Endodermal cell (in vitro differentiated cells): ENCODE results near the gene PPIP5K2. TPM values are rescaled to one million over a fixed set of nuclear protein-coding genes. Genes with fewer than 3 reads are reported as not detected.
"Not testable (repeated sequence)": the region's sequence is repeated elsewhere in the genome, so short reads cannot be mapped to it uniquely, and the experiment has no call there.

ENCODE experiments used
- DNase-seq: peaks from one replicate; pipeline ENCODE4 v3.0.0-alpha.2; 2017
- H3K27ac ChIP-seq: 2 replicates; pipeline ENCODE4 v1.5.1; 2013; ENCODE audit warnings: mild to moderate bottlenecking, low read depth, low read length, moderate library complexity
- H3K27me3 ChIP-seq: 2 replicates; pipeline ENCODE4 v1.6.1; 2013; ENCODE audit warnings: mild to moderate bottlenecking, low read length, moderate library complexity; ENCODE audit not compliant: insufficient read depth, control insufficient read depth, poor library complexity, severe bottlenecking
- H3K36me3 ChIP-seq: 2 replicates; pipeline ENCODE4 v1.7.0; 2013; ENCODE audit warnings: mild to moderate bottlenecking, low read length, moderate library complexity; ENCODE audit not compliant: control insufficient read depth, insufficient read depth
- H3K4me1 ChIP-seq: one replicate; pipeline ENCODE4 v1.7.0; 2013; ENCODE audit warnings: low read length; ENCODE audit not compliant: control insufficient read depth, insufficient read depth
- H3K4me3 ChIP-seq: 2 replicates; pipeline ENCODE4 v1.5.1; 2013; ENCODE audit warnings: mild to moderate bottlenecking, low read length, moderate library complexity
- H3K9ac ChIP-seq: 2 replicates; pipeline ENCODE4 v1.6.1; 2013; ENCODE audit warnings: mild to moderate bottlenecking, low read length, moderate library complexity; ENCODE audit not compliant: poor library complexity, severe bottlenecking; ENCODE audit errors: extremely low read depth
- H3K9me3 ChIP-seq: 2 replicates; pipeline ENCODE4 v1.6.1; 2013; ENCODE audit warnings: mild to moderate bottlenecking, low read length, moderate library complexity; ENCODE audit not compliant: control insufficient read depth
- H3K27ac Mint-ChIP-seq: 2 replicates; pipeline ENCODE4 v1.8.0; 2020; ENCODE audit warnings: mixed read lengths
- H3K27me3 Mint-ChIP-seq: 2 replicates; pipeline ENCODE4 v1.8.0; 2021; ENCODE audit warnings: mild to moderate bottlenecking, mixed read lengths; ENCODE audit not compliant: insufficient read depth
- H3K36me3 Mint-ChIP-seq: 2 replicates; pipeline ENCODE4 v1.8.0; 2020; ENCODE audit warnings: low read depth, mixed read lengths
- H3K4me1 Mint-ChIP-seq: 2 replicates; pipeline ENCODE4 v1.8.0; 2020; ENCODE audit warnings: mixed read lengths
- H3K4me3 Mint-ChIP-seq: 2 replicates; pipeline ENCODE4 v1.8.0; 2020; ENCODE audit warnings: mild to moderate bottlenecking, moderate library complexity, mixed read lengths
- H3K9me3 Mint-ChIP-seq: 2 replicates; pipeline ENCODE4 v1.8.0; 2020; ENCODE audit warnings: mild to moderate bottlenecking, mixed read lengths
- CTCF ChIP-seq: fragments of 200-600 bp; sonication (generic); conservative IDR thresholded peaks from 2 replicates; pipeline ENCODE4 v1.5.0; 2021; ENCODE audit warnings: antibody characterized with exemption, mild to moderate bottlenecking
- WGBS, 2 experiments: methylation state at CpG; one replicate each; pipeline versions ENCODE4 v1.1.5 to v1.1.7; 2013; ENCODE audit warnings: missing lambda C conversion rate in 2 of 2, mixed read lengths in 1 of 2; ENCODE audit not compliant: insufficient coverage in 1 of 2, insufficient read length in 1 of 2; 5-methylcytosine and 5-hydroxymethylcytosine counted together
- long read RNA-seq, 4 experiments: library from polyadenylated mRNA in 2 of 4; library from RNA in 1 of 4; library from capped mRNA in 1 of 4; stranded (forward) in 3 of 4; unstranded in 1 of 4; transcript quantifications; one replicate each; pipeline ENCODE4 v2.0.0, GENCODE V29; 2020 to 2021; ENCODE audit warnings: inconsistent platforms in 1 of 4
- polyA plus RNA-seq, 2 experiments: library from polyadenylated mRNA; stranded (reverse); fragments of 50-300 nt; gene quantifications; one replicate each; pipeline ENCODE4 v1.2.3, GENCODE V29; 2013
- total RNA-seq, 2 donors: library from RNA; stranded (reverse); fragmentation: NEBNext Ultra II Directional in 1 of 2; extraction: Animal tissue kit (Norgen Biotek cat#: 25700) in 1 of 2; gene quantifications; 2 replicates in 1 of 2; 3 replicates in 1 of 2; pipeline ENCODE4 v1.2.1, GENCODE V29; 2021

PPIP5K2 gene
- total RNA-seq = 10 to 100 TPM; 67.1 to 68.0 TPM
- polyA plus RNA-seq (2013, experiment 1 of 2) = 42.2 TPM
- polyA plus RNA-seq (2013, experiment 2 of 2) = 39.1 TPM
- long read RNA-seq, experiment 1, partial matches to known transcripts = 6 of 16 reads
- long read RNA-seq, experiment 1, other reads (novel, unspliced or antisense) = 10 of 16 reads
- long read RNA-seq, experiment 2, full-length matches to known transcripts = 3 of 70 reads
- long read RNA-seq, experiment 2, partial matches to known transcripts = 17 of 70 reads
- long read RNA-seq, experiment 2, other reads (novel, unspliced or antisense) = 50 of 70 reads
- long read RNA-seq, experiment 3, full-length matches to known transcripts = 4 of 94 reads
- long read RNA-seq, experiment 3, partial matches to known transcripts = 29 of 94 reads
- long read RNA-seq, experiment 3, other reads (novel, unspliced or antisense) = 61 of 94 reads
- long read RNA-seq, experiment 4, partial matches to known transcripts = 19 of 19 reads
- long read RNA-seq, experiment 4, other reads (novel, unspliced or antisense) = 0 of 19 reads

- 0% methylated on average over 18 to 46 of the region's 46 CpGs for WGBS, 2 experiments
- H3K9me3 ChIP-seq = no peaks in the 10 kb centered on the region
These were observed at the start of gene PPIP5K2, which contains the start of gene GIN1 for GRCh38 chr5:103119765-103120606. PPIP5K2 (plus strand) TSS chr5:103120301; CDS start chr5:103129590, 9,289 bp downstream. GIN1 (minus strand) TSS chr5:103120138; CDS start chr5:103108707, 11,431 bp downstream.

GRCh38 chr5:103073500-103073899 is 46.6 kb upstream of the PPIP5K2 start:
- not testable (repeated sequence) for H3K4me1 Mint-ChIP-seq, H3K27me3 ChIP-seq, H3K27me3 Mint-ChIP-seq, H3K9ac ChIP-seq, H3K4me3 ChIP-seq, H3K27ac Mint-ChIP-seq, H3K27ac ChIP-seq, H3K4me1 ChIP-seq, H3K4me3 Mint-ChIP-seq, H3K36me3 ChIP-seq, H3K36me3 Mint-ChIP-seq, DNase-seq
- peaks cover 35% of the 10 kb centered on the region for H3K9me3 ChIP-seq
- 76 to 83% methylated on average over 4 of the region's 4 CpGs for WGBS, 2 experiments
- peaks cover 56% of the 10 kb centered on the region for H3K9me3 Mint-ChIP-seq

More at GRCh38 chr5:103119765-103120606, at the start of gene PPIP5K2, which contains the start of gene GIN1:
- Mint-ChIP-seq H3K27me3 (no peaks in the 10 kb centered on the region), H3K27ac (peak within 1 kb of the TSS; percentile 98), H3K4me1 (peaks cover 22% of the 10 kb centered on the region), H3K36me3 (peaks cover 8% of the 10 kb centered on the region), H3K9me3 (no peaks in the 10 kb centered on the region), H3K4me3 (peak within 1 kb of the TSS; percentile 97)
- DNase-seq = peak; percentile 99
- H3K4me1 ChIP-seq = peaks cover 3% of the 10 kb centered on the region
- peak within 1 kb of the TSS; percentile 91 for H3K9ac ChIP-seq
- TF ChIP-seq CTCF = no peak
- H3K27me3 ChIP-seq = no peaks in the 10 kb centered on the region
- peak within 1 kb of the TSS; percentile 92 for H3K27ac ChIP-seq
- peaks cover 3% of the 10 kb centered on the region for H3K36me3 ChIP-seq
- H3K4me3 ChIP-seq = peak within 1 kb of the TSS; percentile 87

GRCh38 chr5:103075442-103075841 is 44.7 kb upstream of the PPIP5K2 start:
- DNase-seq = no peak
- Histone ChIP-seq H3K9me3 (peaks cover 51% of the 10 kb centered on the region), H3K27ac (no peak overlapping the region), H3K9ac (no peak overlapping the region), H3K4me1 (no peaks in the 10 kb centered on the region), H3K27me3 (no peaks in the 10 kb centered on the region), H3K4me3 (no peak overlapping the region), H3K36me3 (no peaks in the 10 kb centered on the region)
- Mint-ChIP-seq H3K27ac (no peak overlapping the region), H3K4me3 (no peak overlapping the region), H3K36me3 (no peaks in the 10 kb centered on the region), H3K9me3 (peaks cover 67% of the 10 kb centered on the region), H3K4me1 (no peaks in the 10 kb centered on the region), H3K27me3 (peaks cover 6% of the 10 kb centered on the region)
- WGBS, 2 experiments = 87 to 90% methylated on average over 3 to 4 of the region's 4 CpGs
- TF ChIP-seq CTCF = no peak
